Mesenteric fat pad (tissue), 1 donor: ENCODE measurements around the gene MTHFD2. TPM values are rescaled to one million over a fixed set of nuclear protein-coding genes. Genes with fewer than 3 reads are reported as not detected.
"Not testable (repeated sequence)": the region's sequence is repeated elsewhere in the genome, so short reads cannot be mapped to it uniquely, and the experiment has no call there.

Experiments
- DNase-seq: peaks from one replicate; pipeline ENCODE4 v3.0.0-alpha.2; 2020; ENCODE audit warnings: low spot score
- total RNA-seq: library from RNA; stranded (reverse); fragmentation: NEBNext Ultra II Directional; extraction: Animal tissue kit (Norgen Biotek cat#: 25700); gene quantifications from one replicate; pipeline ENCODE4 v1.2.1, GENCODE V29; 2021
- donor health status: DM: yes; HTN: yes; CAD: no.

MTHFD2 gene
- total RNA-seq, 1 donor from 2014 or later, result 47.4 TPM

GRCh38 chr2:74226648-74227213 lies 28.3 kb downstream of the MTHFD2 start:
- DNase-seq, result no peak

GRCh38 chr2:74227646-74228045 lies 29.2 kb downstream of the MTHFD2 start:
- no peak for DNase-seq

GRCh38 chr2:74228772-74229171 lies 30.4 kb downstream of the MTHFD2 start:
- no peak for DNase-seq

- DNase-seq, result not testable (repeated sequence)
These were observed 31.4 kb downstream of the MTHFD2 start for GRCh38 chr2:74229865-74230264.

- no peak for DNase-seq
These were observed 34.0 kb downstream of the MTHFD2 start for GRCh38 chr2:74232426-74232825.

- no peak for DNase-seq
These were observed 35.2 kb downstream of the MTHFD2 start for GRCh38 chr2:74233648-74234047.

- no peak for DNase-seq
These were observed 36.6 kb downstream of the MTHFD2 start for GRCh38 chr2:74235041-74235440.

GRCh38 chr2:74238879-74239278 lies 40.5 kb downstream of the MTHFD2 start:
- DNase-seq, result no peak

- DNase-seq, result peak; percentile 65
These were observed 40.9 kb downstream of the MTHFD2 start for GRCh38 chr2:74239346-74239745.

- no peak for DNase-seq
These were observed 44.1 kb downstream of the MTHFD2 start for GRCh38 chr2:74242354-74243071.

- DNase-seq, result no peak
These were observed 45.9 kb downstream of the MTHFD2 start for GRCh38 chr2:74244286-74244685.

- DNase-seq, result no peak
These were observed 48.2 kb downstream of the MTHFD2 start for GRCh38 chr2:74246496-74247195.

- DNase-seq, result peak; percentile 1
These were observed 51.1 kb downstream of the MTHFD2 start for GRCh38 chr2:74249406-74250122.

GRCh38 chr2:74250189-74250631 lies 51.8 kb downstream of the MTHFD2 start:
- DNase-seq, result peak; percentile 74

- peak; percentile 77 for DNase-seq
These were observed 53.6 kb downstream of the MTHFD2 start for GRCh38 chr2:74252036-74252435.

GRCh38 chr2:74252862-74253261 lies 54.4 kb downstream of the MTHFD2 start:
- DNase-seq, result peak; percentile 43

- DNase-seq, result no peak
These were observed 55.0 kb downstream of the MTHFD2 start for GRCh38 chr2:74253306-74253970.

GRCh38 chr2:74253971-74254310 lies 55.5 kb downstream of the MTHFD2 start:
- peak; percentile 9 for DNase-seq

- peak; percentile 87 for DNase-seq
These were observed 57.3 kb downstream of the MTHFD2 start for GRCh38 chr2:74255660-74256213.

GRCh38 chr2:74259191-74259590 lies 60.8 kb downstream of the MTHFD2 start:
- DNase-seq, result peak; percentile 77

GRCh38 chr2:74259733-74260132 lies 61.3 kb downstream of the MTHFD2 start:
- DNase-seq, result peak; percentile 22
